ENCODE results near the gene ASH1L. TPM values are rescaled to one million over a fixed set of nuclear protein-coding genes. Genes with fewer than 3 reads are reported as not detected.

ASH1L gene
- total RNA-seq: 6.2 and 8.4 TPM in 2 replicates

GRCh38 chr1:155562581-155563376, at the start of gene ASH1L:
Gene ASH1L (minus strand): TSS chr1:155562803. CDS start chr1:155521519, 41,284 bp downstream.

DNA sequence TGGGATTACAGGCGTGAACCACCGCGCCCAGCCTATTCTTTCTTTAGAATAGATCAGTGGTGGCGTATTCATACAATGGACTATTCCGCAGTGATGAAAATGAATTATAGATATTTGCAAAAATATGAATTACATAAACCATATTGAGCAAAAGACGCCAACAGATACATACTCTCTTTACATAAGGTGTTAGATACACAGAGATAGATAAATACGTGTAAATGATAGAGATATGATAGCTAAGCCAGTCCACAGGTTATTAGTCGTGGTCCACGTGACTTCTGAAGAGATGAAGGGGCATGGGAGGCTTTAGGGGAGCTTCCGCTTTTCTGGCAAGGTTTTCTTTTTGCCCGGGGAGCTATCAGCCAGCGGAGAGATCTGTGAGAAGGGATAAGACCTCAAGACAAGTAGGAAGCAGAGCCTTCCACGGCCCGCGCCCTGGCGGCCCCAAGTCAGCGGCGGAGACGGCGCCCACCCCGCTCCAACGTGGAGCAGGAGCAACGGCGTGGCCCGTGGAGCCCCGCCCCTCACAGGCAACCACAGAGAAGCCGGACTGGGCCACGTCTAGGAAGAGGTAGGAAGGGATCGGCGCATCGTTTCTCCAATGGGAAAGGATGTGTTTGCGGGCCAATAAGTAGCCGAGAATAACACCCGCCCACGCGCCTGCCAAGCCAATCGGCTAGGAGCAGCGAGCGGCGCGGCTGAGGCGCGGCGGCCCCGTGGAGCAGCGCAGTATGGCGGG, 47.1 kb upstream of the ASH1L start, which contains the start of gene MSTO1:
Gene MSTO1 (plus strand): TSS at position 704 of the 742 bp plus-strand sequence. CDS start 31 bp downstream, at position 735.

GRCh38 chr1:155320661-155321617, 241.7 kb downstream of the ASH1L start, which contains the start of gene RUSC1:
Gene RUSC1 (plus strand): TSS chr1:155320894. CDS start chr1:155321774, 880 bp downstream.

GRCh38 chr1:155308493-155309422, 253.8 kb downstream of the ASH1L start, which contains the start of gene FDPS:
Gene FDPS (plus strand): TSS chr1:155308866. CDS start chr1:155309790, 924 bp downstream.

DNA sequence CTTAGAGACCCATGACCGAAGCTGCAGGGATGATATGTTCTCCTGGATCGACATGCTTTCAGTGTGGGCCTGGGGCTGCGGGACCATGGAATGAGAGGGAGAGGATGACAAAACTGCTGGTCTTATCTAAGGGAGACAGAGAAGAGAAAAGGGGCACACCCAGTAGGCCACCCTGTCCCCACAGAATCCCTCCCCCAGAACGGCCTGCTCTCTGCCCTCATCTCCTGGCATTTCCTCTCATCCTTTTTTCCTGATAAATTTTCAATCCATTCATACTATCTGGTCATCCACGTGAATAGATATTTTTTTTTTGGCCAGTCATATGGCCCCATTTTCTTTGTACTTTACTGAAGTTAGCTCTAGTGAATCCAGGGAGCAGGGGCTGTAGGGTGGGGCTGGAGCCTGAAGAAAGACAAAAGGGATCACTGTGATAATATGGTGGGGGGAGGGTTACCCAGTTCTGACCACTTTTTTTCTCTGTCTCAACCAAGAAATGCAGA, 261.2 kb downstream of the ASH1L start, which contains the start of gene PKLR:
Gene PKLR (minus strand): TSS at position 97 of the 500 bp plus-strand sequence. CDS start 43 bp downstream, at position 54.

Other genes with a start within 250 kb of the ASH1L start
- gene RUSC1, start 241.9 kb downstream of the ASH1L start, total RNA-seq: 32.4 and 36.3 TPM in 2 replicates
- gene MSTO1, start 47.4 kb upstream of the ASH1L start, total RNA-seq: 13.4 and 19.5 TPM in 2 replicates
- 21.2 and 24.7 TPM in 2 replicates for gene YY1AP1, start 126.0 kb upstream of the ASH1L start, total RNA-seq
- 80.0 and 83.1 TPM in 2 replicates for gene DAP3, start 126.3 kb upstream of the ASH1L start, total RNA-seq

Measured in bronchus fibroblast of lung (primary cell).